GM10248 (cell line): ENCODE measurements around the gene HECTD2.
"Not testable (repeated sequence)": the region's sequence is repeated elsewhere in the genome, so short reads cannot be mapped to it uniquely, and the experiment has no call there.

Experiments used
- CTCF ChIA-PET: fragments of 300-600 bp; sonication (Branson Sonifier 250); formaldehyde crosslinking; extraction: SDS; loops from one replicate; lab custom pipeline; 2021; ENCODE audit warnings: antibody characterized with exemption; lab: Yijun Ruan, JAX
- POLR2A ChIA-PET: fragments of 350-650 bp; sonication (Branson Sonifier 250); formaldehyde crosslinking; extraction: SDS; loops from one replicate; lab custom pipeline; 2020; ENCODE audit warnings: antibody characterized with exemption; lab: Yijun Ruan, JAX
- DNase-seq: peaks from one replicate; pipeline ENCODE4 v3.0.0; 2012; ENCODE audit errors: extremely low spot score
- CTCF ChIP-seq: IDR thresholded peaks from 2 replicates; pipeline ENCODE4 v1.5.1; 2012; ENCODE audit warnings: mild to moderate bottlenecking, low read depth; ENCODE audit errors: extremely low read depth, missing control alignments, control extremely low read depth

HECTD2 gene

GRCh38 chr10:91525896-91526712, 116.0 kb downstream of the HECTD2 start:
- ChIA-PET POLR2A (no interaction called here), CTCF (interaction anchor here (1.4 kb wide), 1 partner anchor 12 kb away, joined by 4 read pairs; no protein-coding TSS in a partner anchor)
- no peak for DNase-seq
- TF ChIP-seq CTCF = no peak

- ChIA-PET CTCF (interaction anchor here (1.4 kb wide), 1 partner anchor 10 kb away, joined by 4 read pairs; no protein-coding TSS in a partner anchor), POLR2A (no interaction called here)
- DNase-seq = no peak
- no peak for TF ChIP-seq CTCF
Observed at GRCh38 chr10:91528080-91528479, 117.9 kb downstream of the HECTD2 start.

GRCh38 chr10:91528768-91529167, 118.6 kb downstream of the HECTD2 start:
- ChIA-PET CTCF (no interaction called here), POLR2A (no interaction called here)
- TF ChIP-seq CTCF = no peak
- DNase-seq = no peak

- POLR2A ChIA-PET, CTCF ChIA-PET, DNase-seq: not testable (repeated sequence)
Observed at GRCh38 chr10:91534789-91535188, 124.6 kb downstream of the HECTD2 start.

GRCh38 chr10:91536111-91536510, 126.0 kb downstream of the HECTD2 start:
- no peak for TF ChIP-seq CTCF
- POLR2A ChIA-PET = no interaction called here
- no peak for DNase-seq
- CTCF ChIA-PET = interaction anchor here (1.1 kb wide), 1 partner anchor 10 kb away, joined by 3 read pairs; no protein-coding TSS in a partner anchor

GRCh38 chr10:91536733-91537132, 126.6 kb downstream of the HECTD2 start:
- POLR2A ChIA-PET = no interaction called here
- CTCF ChIA-PET = interaction anchor here (0.9 to 1.1 kb wide), 2 partner anchors 20 to 39 kb away, joined by 3 read pairs; no protein-coding TSS in a partner anchor
- no peak for TF ChIP-seq CTCF

GRCh38 chr10:91537614-91538383, 127.7 kb downstream of the HECTD2 start:
- TF ChIP-seq CTCF = no peak
- DNase-seq = no peak
- POLR2A ChIA-PET = no interaction called here
- CTCF ChIA-PET = interaction anchor here (0.7 to 1.2 kb wide), 4 partner anchors 11 to 40 kb away, joined by 3 to 4 read pairs (median 3); no protein-coding TSS in a partner anchor

More at GRCh38 chr10:91536733-91537132, 126.6 kb downstream of the HECTD2 start:
- no peak for DNase-seq
